SJCRH30 (cell line): ENCODE measurements around the gene CHAD. TPM values are rescaled to one million over a fixed set of nuclear protein-coding genes. Genes with fewer than 3 reads are reported as not detected.

ENCODE experiments used
- DNase-seq, 2 experiments: peaks; one replicate each; pipeline ENCODE4 v3.0.0-alpha.2; 2015 to 2020
- H3K27ac ChIP-seq: fragments of 250-450 bp; sonication (Bioruptor Pico); 2 replicates; pipeline ENCODE4 v1.5.1; 2020; ENCODE audit warnings: mild to moderate bottlenecking, moderate library complexity
- H3K27me3 ChIP-seq: fragments of 250-450 bp; sonication (Bioruptor Pico); 2 replicates; pipeline ENCODE4 v1.5.1; 2020; ENCODE audit warnings: mild to moderate bottlenecking, moderate library complexity
- H3K36me3 ChIP-seq: fragments of 250-450 bp; sonication (Bioruptor Pico); 2 replicates; pipeline ENCODE4 v1.5.1; 2020; ENCODE audit warnings: mild to moderate bottlenecking, moderate library complexity
- H3K4me1 ChIP-seq: fragments of 250-450 bp; sonication (Bioruptor Pico); 2 replicates; pipeline ENCODE4 v1.5.1; 2020; ENCODE audit warnings: mild to moderate bottlenecking, moderate library complexity
- H3K4me3 ChIP-seq: fragments of 250-450 bp; sonication (Bioruptor Pico); 2 replicates; pipeline ENCODE4 v1.5.1; 2020; ENCODE audit warnings: mild to moderate bottlenecking, moderate library complexity
- H3K9me3 ChIP-seq: fragments of 250-450 bp; sonication (Bioruptor Pico); replicated peaks from 2 replicates; pipeline ENCODE4 v1.5.1; 2020; ENCODE audit warnings: mild to moderate bottlenecking, moderate library complexity
- total RNA-seq: library from RNA; depleted of rRNA; stranded (reverse); fragments of >200 nt; shearing (Covaris generic); gene quantifications from 2 replicates; pipeline ENCODE4 v1.2.3, GENCODE V29; 2014

The CHAD gene
- total RNA-seq, 1 experiment from 2014 or later: not detected

GRCh38 chr17:50460831-50461526, 7.7 kb downstream of the CHAD start:
- Histone ChIP-seq H3K27ac (no peak overlapping the region), H3K9me3 (no peaks in the 10 kb centered on the region), H3K27me3 (no peaks in the 10 kb centered on the region), H3K4me1 (no peaks in the 10 kb centered on the region), H3K36me3 (no peaks in the 10 kb centered on the region), H3K4me3 (no peak overlapping the region)
- no peak for DNase-seq

GRCh38 chr17:50459756-50460155, 8.9 kb downstream of the CHAD start:
- DNase-seq: no peak
- H3K27me3 ChIP-seq: no peaks in the 10 kb centered on the region
- H3K9me3 ChIP-seq: no peaks in the 10 kb centered on the region
- H3K4me1 ChIP-seq: no peaks in the 10 kb centered on the region
- H3K4me3 ChIP-seq: no peak overlapping the region
- no peaks in the 10 kb centered on the region for H3K36me3 ChIP-seq
- no peak overlapping the region for H3K27ac ChIP-seq

- H3K27me3 ChIP-seq: no peaks in the 10 kb centered on the region
- DNase-seq: no peak
- no peak overlapping the region for H3K27ac ChIP-seq
- no peaks in the 10 kb centered on the region for H3K4me1 ChIP-seq
- H3K9me3 ChIP-seq: no peaks in the 10 kb centered on the region
- no peaks in the 10 kb centered on the region for H3K36me3 ChIP-seq
- no peak overlapping the region for H3K4me3 ChIP-seq
Measured at GRCh38 chr17:50458701-50459676, 9.7 kb downstream of the CHAD start.

- Histone ChIP-seq H3K36me3 (no peaks in the 10 kb centered on the region), H3K27ac (no peak overlapping the region), H3K4me3 (no peak overlapping the region), H3K4me1 (no peaks in the 10 kb centered on the region), H3K9me3 (no peaks in the 10 kb centered on the region), H3K27me3 (no peaks in the 10 kb centered on the region)
- no peak for DNase-seq
Measured at GRCh38 chr17:50458270-50458669, 10.4 kb downstream of the CHAD start.

GRCh38 chr17:50457621-50458020, 11.1 kb downstream of the CHAD start:
- H3K36me3 ChIP-seq: no peaks in the 10 kb centered on the region
- no peaks in the 10 kb centered on the region for H3K9me3 ChIP-seq
- H3K27me3 ChIP-seq: no peaks in the 10 kb centered on the region
- no peak overlapping the region for H3K27ac ChIP-seq
- no peak for DNase-seq
- no peaks in the 10 kb centered on the region for H3K4me1 ChIP-seq
- no peak overlapping the region for H3K4me3 ChIP-seq

- no peak for DNase-seq
- H3K4me1 ChIP-seq: no peaks in the 10 kb centered on the region
- no peaks in the 10 kb centered on the region for H3K36me3 ChIP-seq
- no peak overlapping the region for H3K4me3 ChIP-seq
- H3K27me3 ChIP-seq: no peaks in the 10 kb centered on the region
- H3K27ac ChIP-seq: no peak overlapping the region
- H3K9me3 ChIP-seq: no peaks in the 10 kb centered on the region
Measured at GRCh38 chr17:50453901-50454300, 14.8 kb downstream of the CHAD start.

- Histone ChIP-seq H3K4me1 (no peaks in the 10 kb centered on the region), H3K27me3 (no peaks in the 10 kb centered on the region), H3K27ac (no peak overlapping the region), H3K36me3 (no peaks in the 10 kb centered on the region), H3K4me3 (no peak overlapping the region), H3K9me3 (no peaks in the 10 kb centered on the region)
- DNase-seq: no peak
Measured at GRCh38 chr17:50452630-50453300, 15.9 kb downstream of the CHAD start.

- H3K4me3 ChIP-seq: no peak overlapping the region
- no peak overlapping the region for H3K27ac ChIP-seq
- no peaks in the 10 kb centered on the region for H3K27me3 ChIP-seq
- DNase-seq: no peak
- H3K9me3 ChIP-seq: no peaks in the 10 kb centered on the region
- H3K36me3 ChIP-seq: no peaks in the 10 kb centered on the region
- H3K4me1 ChIP-seq: no peaks in the 10 kb centered on the region
Measured at GRCh38 chr17:50451943-50452629, 16.6 kb downstream of the CHAD start.

- Histone ChIP-seq H3K36me3 (no peaks in the 10 kb centered on the region), H3K4me1 (no peaks in the 10 kb centered on the region), H3K27ac (no peak overlapping the region), H3K4me3 (no peak overlapping the region), H3K9me3 (no peaks in the 10 kb centered on the region), H3K27me3 (no peaks in the 10 kb centered on the region)
- no peak for DNase-seq
Measured at GRCh38 chr17:50448643-50449042, 20.0 kb downstream of the CHAD start.

- DNase-seq: no peak
- Histone ChIP-seq H3K4me3 (no peak overlapping the region), H3K4me1 (no peaks in the 10 kb centered on the region), H3K27me3 (no peaks in the 10 kb centered on the region), H3K27ac (no peak overlapping the region), H3K9me3 (no peaks in the 10 kb centered on the region), H3K36me3 (no peaks in the 10 kb centered on the region)
Measured at GRCh38 chr17:50447870-50448595, 20.6 kb downstream of the CHAD start.

GRCh38 chr17:50445730-50446325, 22.9 kb downstream of the CHAD start:
- Histone ChIP-seq H3K27me3 (no peaks in the 10 kb centered on the region), H3K9me3 (no peaks in the 10 kb centered on the region), H3K27ac (no peak overlapping the region), H3K4me3 (no peak overlapping the region), H3K36me3 (no peaks in the 10 kb centered on the region), H3K4me1 (no peaks in the 10 kb centered on the region)
- DNase-seq: no peak

GRCh38 chr17:50444841-50445715, 23.6 kb downstream of the CHAD start:
- Histone ChIP-seq H3K4me3 (no peak overlapping the region), H3K27ac (no peak overlapping the region), H3K36me3 (no peaks in the 10 kb centered on the region), H3K9me3 (no peaks in the 10 kb centered on the region), H3K4me1 (no peaks in the 10 kb centered on the region), H3K27me3 (no peaks in the 10 kb centered on the region)
- DNase-seq: no peak

- Histone ChIP-seq H3K27me3 (no peaks in the 10 kb centered on the region), H3K9me3 (no peaks in the 10 kb centered on the region), H3K4me1 (no peaks in the 10 kb centered on the region), H3K27ac (no peak overlapping the region), H3K36me3 (no peaks in the 10 kb centered on the region), H3K4me3 (no peak overlapping the region)
- DNase-seq: no peak
Measured at GRCh38 chr17:50443505-50443974, 25.1 kb downstream of the CHAD start.
